Measurements from ENCODE around the gene SLC26A11.

SLC26A11 gene

DNA sequence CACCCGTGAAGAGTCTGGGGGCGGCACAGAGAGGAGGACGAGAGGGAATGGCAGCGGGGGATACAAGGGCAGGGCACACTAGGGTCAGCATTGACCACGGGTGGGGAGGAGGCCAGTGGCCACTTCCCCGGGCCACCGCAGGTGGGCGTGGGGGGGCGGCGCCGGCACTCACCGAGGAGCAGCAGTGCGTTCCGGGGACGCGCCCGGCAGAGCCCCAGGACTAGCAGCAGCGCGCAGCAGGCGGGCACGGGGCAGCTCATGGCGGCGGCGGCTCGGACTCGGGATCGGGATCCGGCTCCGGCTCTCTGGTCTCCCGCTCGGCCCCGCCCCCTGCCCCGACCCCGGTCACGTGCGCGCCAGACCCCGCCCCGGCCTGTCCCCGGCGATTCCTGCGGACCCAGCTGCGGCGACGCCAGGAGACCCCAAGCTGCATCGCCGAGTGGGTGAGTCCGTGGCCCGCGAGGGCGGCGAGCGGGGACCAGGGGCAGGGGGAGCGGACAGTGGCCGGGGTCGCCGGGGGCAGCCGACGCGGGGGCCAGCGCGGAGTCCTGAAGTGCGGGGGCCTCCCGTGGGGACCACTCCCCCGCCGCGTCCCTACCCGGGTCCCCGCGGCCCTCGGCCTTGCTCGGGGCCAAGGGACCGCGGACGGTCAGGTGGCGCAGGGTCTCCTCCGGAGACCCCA, at the start of gene SLC26A11, which contains the start of gene SGSH:
Gene SLC26A11 (plus strand): TSS at position 374 of the 682 bp plus-strand sequence. CDS start 1,134 bp downstream, outside the sequence.
Gene SGSH (minus strand): TSS at position 280 of the 682 bp plus-strand sequence. CDS start 20 bp downstream, at position 260.
- H3K4me3 ChIP-seq (replicated peaks in 1 of 2; ENCODE audit: low read depth in 2 of 2, low read length in 2 of 2): peak within 1 kb of the TSS; percentile 82 to 90
- DNase-seq (ENCODE audit: low read depth in 2 of 2): peak; percentile 45 to 71
- TF ChIP-seq, protein P1, sequence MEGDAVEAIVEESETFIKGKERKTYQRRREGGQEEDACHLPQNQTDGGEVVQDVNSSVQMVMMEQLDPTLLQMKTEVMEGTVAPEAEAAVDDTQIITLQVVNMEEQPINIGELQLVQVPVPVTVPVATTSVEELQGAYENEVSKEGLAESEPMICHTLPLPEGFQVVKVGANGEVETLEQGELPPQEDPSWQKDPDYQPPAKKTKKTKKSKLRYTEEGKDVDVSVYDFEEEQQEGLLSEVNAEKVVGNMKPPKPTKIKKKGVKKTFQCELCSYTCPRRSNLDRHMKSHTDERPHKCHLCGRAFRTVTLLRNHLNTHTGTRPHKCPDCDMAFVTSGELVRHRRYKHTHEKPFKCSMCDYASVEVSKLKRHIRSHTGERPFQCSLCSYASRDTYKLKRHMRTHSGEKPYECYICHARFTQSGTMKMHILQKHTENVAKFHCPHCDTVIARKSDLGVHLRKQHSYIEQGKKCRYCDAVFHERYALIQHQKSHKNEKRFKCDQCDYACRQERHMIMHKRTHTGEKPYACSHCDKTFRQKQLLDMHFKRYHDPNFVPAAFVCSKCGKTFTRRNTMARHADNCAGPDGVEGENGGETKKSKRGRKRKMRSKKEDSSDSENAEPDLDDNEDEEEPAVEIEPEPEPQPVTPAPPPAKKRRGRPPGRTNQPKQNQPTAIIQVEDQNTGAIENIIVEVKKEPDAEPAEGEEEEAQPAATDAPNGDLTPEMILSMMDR (IDR thresholded peaks at IDR 0.05; ENCODE audit: low read depth, low read length): no peak

DNA sequence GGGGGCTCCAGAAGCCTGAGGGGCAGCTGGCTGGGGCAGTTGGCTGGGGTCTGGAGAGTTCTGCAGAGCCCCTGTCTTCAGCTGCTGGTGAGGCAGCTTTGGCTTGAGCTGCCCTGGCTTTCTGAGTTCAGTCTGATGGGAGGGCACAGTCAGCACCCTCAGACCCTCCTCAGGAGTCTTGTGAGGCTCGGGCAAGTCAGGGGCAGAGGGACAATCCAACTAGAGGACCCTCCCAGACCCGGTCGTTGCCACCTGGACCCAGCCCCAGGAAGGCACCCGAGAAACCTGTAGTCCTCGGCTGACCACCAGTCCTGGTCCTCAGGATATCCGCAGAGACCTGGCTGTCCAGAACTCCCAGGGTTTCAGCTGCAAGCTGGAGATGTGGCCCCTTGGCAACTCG, 48.5 kb upstream of the SLC26A11 start:
- DNase-seq (ENCODE audit: low read depth in 2 of 2): no peak
- no peak overlapping the region for H3K4me3 ChIP-seq (replicated peaks in 1 of 2; ENCODE audit: low read depth in 2 of 2, low read length in 2 of 2)
- TF ChIP-seq, protein P1 (IDR thresholded peaks at IDR 0.05; ENCODE audit: low read depth, low read length): no peak

- TF ChIP-seq, protein P1 (IDR thresholded peaks at IDR 0.05; ENCODE audit: low read depth, low read length): no peak
- no peak for DNase-seq (ENCODE audit: low read depth in 2 of 2)
These were observed 47.1 kb upstream of the SLC26A11 start for GRCh38 chr17:80173126-80173525.

GRCh38 chr17:80173916-80174315, 46.3 kb upstream of the SLC26A11 start:
- DNase-seq (ENCODE audit: low read depth in 2 of 2): no peak
- TF ChIP-seq, protein P1 (IDR thresholded peaks at IDR 0.05; ENCODE audit: low read depth, low read length): no peak
- H3K4me3 ChIP-seq (replicated peaks in 1 of 2; ENCODE audit: low read depth in 2 of 2, low read length in 2 of 2): no peak overlapping the region

More at GRCh38 chr17:80173126-80173525, 47.1 kb upstream of the SLC26A11 start:
- no peak overlapping the region for H3K4me3 ChIP-seq (replicated peaks in 1 of 2; ENCODE audit: low read depth in 2 of 2, low read length in 2 of 2)

DNA sequence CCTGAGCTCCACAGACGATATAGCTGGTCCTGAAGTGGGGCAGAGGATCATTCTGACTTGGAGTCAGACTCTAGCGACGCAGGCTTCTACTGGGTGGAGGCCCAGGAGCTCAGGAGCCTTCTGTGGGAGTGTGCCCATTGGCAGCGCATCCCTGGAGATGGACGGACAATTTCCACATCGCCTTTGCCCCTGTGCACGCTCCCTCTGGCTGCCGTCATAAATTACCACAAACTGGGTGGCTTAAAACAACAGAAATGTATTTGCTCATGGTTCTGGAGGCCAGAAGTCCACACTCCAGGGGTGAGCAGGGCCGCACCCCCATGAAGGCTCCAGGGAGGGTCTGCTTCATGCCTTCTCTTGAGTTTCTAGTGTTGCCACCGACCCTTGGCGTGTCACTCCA, 43.5 kb upstream of the SLC26A11 start:
- DNase-seq (ENCODE audit: low read depth in 2 of 2): no peak
- no peak overlapping the region for H3K4me3 ChIP-seq (replicated peaks in 1 of 2; ENCODE audit: low read depth in 2 of 2, low read length in 2 of 2)

GRCh38 chr17:80177986-80178595, 42.1 kb upstream of the SLC26A11 start:
- DNase-seq (ENCODE audit: low read depth in 2 of 2): no peak
- no peak overlapping the region for H3K4me3 ChIP-seq (replicated peaks in 1 of 2; ENCODE audit: low read depth in 2 of 2, low read length in 2 of 2)
- TF ChIP-seq, protein P1 (IDR thresholded peaks at IDR 0.05; ENCODE audit: low read depth, low read length): no peak

More for the DNA sequence above, 43.5 kb upstream of the SLC26A11 start:
- TF ChIP-seq, protein P1 (IDR thresholded peaks at IDR 0.05; ENCODE audit: low read depth, low read length): no peak

Measured in cardiac fibroblast (primary cell).